Esophagus squamous epithelium (tissue), 5 donors: Measurements from ENCODE around the gene TSHB. TPM values are rescaled to one million over a fixed set of nuclear protein-coding genes. Genes with fewer than 3 reads are reported as not detected.

Source experiments
- DNase-seq: peaks from one replicate; lab custom pipeline; 2025; lab: John Stamatoyannopoulos, UW
- H3K27ac ChIP-seq, 4 donors: fragments of 200-600 bp; sonication (generic); one replicate each; pipeline ENCODE4 v1.5.1; 2016 to 2019; ENCODE audit warnings: mild to moderate bottlenecking in 1 of 4
- H3K27me3 ChIP-seq, 4 donors: fragments of 200-600 bp; sonication (generic); 1 replicate in 3 of 4; 2 replicates in 1 of 4; pipeline versions ENCODE4 v1.5.1 to v1.6.0; 2017 to 2021; ENCODE audit warnings: antibody characterized with exemption in 1 of 4
- H3K36me3 ChIP-seq, 3 donors: fragments of 200-600 bp; sonication (generic); one replicate each; pipeline ENCODE4 v1.5.1; 2016 to 2019
- H3K4me1 ChIP-seq, 3 donors: fragments of 200-600 bp; sonication (generic); one replicate each; pipeline ENCODE4 v1.5.1; 2017 to 2019
- H3K4me3 ChIP-seq, 4 donors: fragments of 200-600 bp; sonication (generic); 1 replicate in 3 of 4; 2 replicates in 1 of 4; pipeline ENCODE4 v1.5.1; 2016 to 2019; ENCODE audit warnings: mild to moderate bottlenecking in 2 of 4, moderate library complexity in 1 of 4
- H3K9me3 ChIP-seq, 3 donors: fragments of 200-600 bp; sonication (generic); one replicate each; pipeline ENCODE4 v1.5.1; 2016 to 2019
- CTCF ChIP-seq, 6 experiments: fragments of 450-650 bp in 4 of 6; fragments of 200-600 bp in 2 of 6; sonication (generic) in 2 of 6; IDR thresholded peaks; one replicate each; pipeline ENCODE4 v1.5.1; 2016 to 2019; ENCODE audit warnings: antibody characterized with exemption in 6 of 6, mild to moderate bottlenecking in 4 of 6, moderate library complexity in 4 of 6
- POLR2A ChIP-seq, 4 donors: fragments of 450-650 bp; IDR thresholded peaks; one replicate each; pipeline ENCODE4 v1.6.1; 2017; ENCODE audit warnings: antibody characterized with exemption in 4 of 4, mild to moderate bottlenecking in 4 of 4, moderate library complexity in 3 of 4
- WGBS, 2 donors: methylation state at CpG; one replicate each; pipeline ENCODE4 v1.1.5; 2018; 5-methylcytosine and 5-hydroxymethylcytosine counted together
- intact Hi-C: fragments of 100-400 bp; cut with DNase I; formaldehyde crosslinking; loops from one replicate; pipeline ENCODE4 v1.15.0; 2022
- total RNA-seq, 4 donors: library from RNA; depleted of rRNA; stranded (reverse); fragments of >200 nt; gene quantifications; one replicate each; pipeline ENCODE4 v1.1.0, GENCODE V29; 2016
- donor health status: DM: yes; HTN: yes; CAD: no.

TSHB gene
- total RNA-seq, 4 donors from 2014 or later: not detected

- Histone ChIP-seq H3K27me3 (peaks cover 0 to 6% (median 0%) of the 10 kb centered on the region in 4 donors), H3K27ac (no peak overlapping the region), H3K9me3 (no peaks in the 10 kb centered on the region), H3K4me1 (peaks cover 0 to 23% (median 15%) of the 10 kb centered on the region in 3 donors), H3K36me3 (no peaks in the 10 kb centered on the region), H3K4me3 (no peak overlapping the region)
- no peak for DNase-seq
- intact Hi-C loops: no loop called here
- WGBS, 2 donors: 71 to 74% methylated on average over 9 of the region's 11 CpGs
- TF ChIP-seq POLR2A (IDR thresholded peaks at IDR 0.05) (no peak), CTCF (IDR thresholded peaks at IDR 0.05) (no peak)
Measured at GRCh38 chr1:115074839-115075534, 45.4 kb downstream of the TSHB start.

- no peak overlapping the region for H3K4me3 ChIP-seq
- intact Hi-C loops: no loop called here
- H3K9me3 ChIP-seq: no peaks in the 10 kb centered on the region
- H3K36me3 ChIP-seq: no peaks in the 10 kb centered on the region
- H3K4me1 ChIP-seq: peaks cover 0 to 19% (median 15%) of the 10 kb centered on the region in 3 donors
- H3K27ac ChIP-seq: peak overlapping the region in 1 of 4 donors; percentile 21
- peaks cover 0 to 6% (median 0%) of the 10 kb centered on the region in 4 donors for H3K27me3 ChIP-seq
- no peak for DNase-seq
- WGBS, 2 donors: 37 to 51% methylated on average over 4 of the region's 4 CpGs
- TF ChIP-seq POLR2A (IDR thresholded peaks at IDR 0.05): no peak
- TF ChIP-seq CTCF (IDR thresholded peaks at IDR 0.05): no peak
Measured at GRCh38 chr1:115076384-115076915, 46.8 kb downstream of the TSHB start.

- intact Hi-C loops: no loop called here
- no peak overlapping the region for H3K27ac ChIP-seq
- TF ChIP-seq POLR2A (IDR thresholded peaks at IDR 0.05): no peak
- TF ChIP-seq CTCF (IDR thresholded peaks at IDR 0.05): no peak
- peaks cover 0 to 6% (median 0%) of the 10 kb centered on the region in 4 donors for H3K27me3 ChIP-seq
- no peaks in the 10 kb centered on the region for H3K36me3 ChIP-seq
- no peaks in the 10 kb centered on the region for H3K9me3 ChIP-seq
- peaks cover 0 to 19% (median 15%) of the 10 kb centered on the region in 3 donors for H3K4me1 ChIP-seq
- H3K4me3 ChIP-seq: no peak overlapping the region
- WGBS, 2 donors: 73 to 78% methylated on average over 5 of the region's 5 CpGs
- no peak for DNase-seq
Measured at GRCh38 chr1:115077286-115077983, 47.8 kb downstream of the TSHB start.

GRCh38 chr1:115077984-115078330 lies 48.3 kb downstream of the TSHB start:
- Histone ChIP-seq H3K9me3 (no peaks in the 10 kb centered on the region), H3K27me3 (peaks cover 0 to 6% (median 0%) of the 10 kb centered on the region in 4 donors), H3K4me3 (no peak overlapping the region), H3K36me3 (no peaks in the 10 kb centered on the region), H3K4me1 (peaks cover 0 to 18% (median 15%) of the 10 kb centered on the region in 3 donors), H3K27ac (no peak overlapping the region)
- no peak for TF ChIP-seq CTCF (IDR thresholded peaks at IDR 0.05)
- no peak for TF ChIP-seq POLR2A (IDR thresholded peaks at IDR 0.05)
- no peak for DNase-seq
- 100% methylated on average over 1 of the region's 1 CpG for WGBS, 2 donors
- intact Hi-C loops: no loop called here

GRCh38 chr1:115078708-115079107 lies 49.1 kb downstream of the TSHB start:
- Histone ChIP-seq H3K4me3 (no peak overlapping the region), H3K36me3 (no peaks in the 10 kb centered on the region), H3K4me1 (peaks cover 0 to 22% (median 14%) of the 10 kb centered on the region in 3 donors), H3K27ac (no peak overlapping the region), H3K27me3 (peaks cover 0 to 6% (median 0%) of the 10 kb centered on the region in 4 donors), H3K9me3 (no peaks in the 10 kb centered on the region)
- no peak for TF ChIP-seq POLR2A (IDR thresholded peaks at IDR 0.05)
- TF ChIP-seq CTCF (IDR thresholded peaks at IDR 0.05): no peak
- 59 to 80% methylated on average over 4 of the region's 4 CpGs for WGBS, 2 donors
- no peak for DNase-seq
- intact Hi-C loops: no loop called here
